ENCODE data around the gene VENTX.

DNA sequence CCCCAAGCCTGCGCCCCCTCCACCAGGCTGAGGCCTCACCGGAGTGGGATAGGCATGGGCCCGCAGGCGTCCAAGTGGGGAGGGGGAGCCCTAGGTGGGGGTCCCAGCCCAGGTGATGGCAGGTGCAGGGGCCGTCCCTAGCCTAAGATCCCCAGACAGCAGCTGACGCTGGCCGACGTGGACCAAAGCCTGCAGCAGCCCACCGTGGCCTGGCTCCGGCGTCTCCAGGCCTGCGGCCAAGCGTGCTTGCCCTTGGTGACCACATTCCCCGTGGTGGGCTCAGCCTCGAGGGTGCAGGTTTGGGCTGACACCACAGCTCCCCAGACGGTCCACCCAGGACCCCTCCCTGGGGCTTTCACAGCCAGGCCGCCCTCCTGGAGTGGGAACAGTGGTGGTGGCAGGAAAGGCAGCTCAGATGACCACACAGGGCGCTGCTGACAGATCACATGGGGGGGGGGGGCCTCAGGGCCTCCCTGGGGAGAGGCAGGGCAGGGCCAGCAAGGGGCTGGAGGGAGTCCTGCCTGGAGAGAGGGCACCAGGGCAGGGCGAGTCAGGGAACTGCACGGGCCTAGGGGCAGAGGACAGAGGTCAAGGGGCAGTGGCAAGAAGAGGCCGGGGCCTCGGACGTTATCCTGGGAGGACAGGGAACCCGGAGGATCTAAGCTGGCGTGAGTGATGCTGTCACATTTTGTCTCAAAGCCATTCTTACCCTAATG, 39.8 kb downstream of the VENTX start:
- TF ChIP-seq CTCF (IDR thresholded peaks at IDR 0.05 in 2 of 3, conservative IDR thresholded peaks at IDR 0.05 in 1 of 3; ENCODE audit: control insufficient read depth in 2 of 3, extremely low read depth in 1 of 3, insufficient read depth in 1 of 3, low read depth in 3 of 3, low read length in 3 of 3) (no peak), E2F8 (IDR thresholded peaks at IDR 0.05; ENCODE audit: low read depth, partially characterized antibody) (no peak), SIX5 (IDR thresholded peaks at IDR 0.05; ENCODE audit: low read depth, low read length, severe bottlenecking) (no peak), ZBTB33 (IDR thresholded peaks at IDR 0.05) (no peak), SMC3 (IDR thresholded peaks at IDR 0.05; ENCODE audit: borderline replicate concordance, low read length) (no peak)
- TF ChIP-seq, protein P1, sequence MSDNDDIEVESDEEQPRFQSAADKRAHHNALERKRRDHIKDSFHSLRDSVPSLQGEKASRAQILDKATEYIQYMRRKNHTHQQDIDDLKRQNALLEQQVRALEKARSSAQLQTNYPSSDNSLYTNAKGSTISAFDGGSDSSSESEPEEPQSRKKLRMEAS (IDR thresholded peaks at IDR 0.05; ENCODE audit: low read depth, low read length) = no peak
